HFFc6 (cell line): ENCODE measurements around the gene ICOS. TPM values are rescaled to one million over a fixed set of nuclear protein-coding genes. Genes with fewer than 3 reads are reported as not detected.
"Not testable (repeated sequence)": the region's sequence is repeated elsewhere in the genome, so short reads cannot be mapped to it uniquely, and the experiment has no call there.

Source experiments
- DNase-seq: peaks from one replicate; pipeline ENCODE4 v3.0.0-alpha.2; 2018
- H3K27ac Mint-ChIP-seq: 2 replicates; pipeline ENCODE4 v1.8.0; 2020; ENCODE audit warnings: mild to moderate bottlenecking, mixed read lengths
- H3K27me3 Mint-ChIP-seq: 2 replicates; pipeline ENCODE4 v1.8.0; 2021; ENCODE audit warnings: mild to moderate bottlenecking, moderate library complexity, mixed read lengths; ENCODE audit not compliant: insufficient read depth
- H3K36me3 Mint-ChIP-seq: 2 replicates; pipeline ENCODE4 v1.8.0; 2021; ENCODE audit warnings: low read depth, mixed read lengths
- H3K4me1 Mint-ChIP-seq: 2 replicates; pipeline ENCODE4 v1.8.0; 2020; ENCODE audit warnings: low read depth, mixed read lengths
- H3K4me3 Mint-ChIP-seq: 2 replicates; pipeline ENCODE4 v1.8.0; 2020; ENCODE audit warnings: mild to moderate bottlenecking, moderate library complexity, mixed read lengths
- H3K9me3 Mint-ChIP-seq: 2 replicates; pipeline ENCODE4 v1.8.0; 2020; ENCODE audit warnings: mild to moderate bottlenecking, mixed read lengths
- total RNA-seq, 6 experiments: library from RNA; stranded (reverse); fragmentation: NEBNext Ultra II Directional; extraction: Animal tissue kit (Norgen Biotek cat#: 25700); gene quantifications; 2 replicates in 1 of 6; 3 replicates in 5 of 6; pipeline ENCODE4 v1.2.3, GENCODE V29; 2021
- TF ChIP-seq, protein P1 (sequence below): fragments of 200-600 bp; sonication (generic); IDR thresholded peaks from 2 replicates; pipeline ENCODE4 v1.5.0; 2021; ENCODE audit warnings: antibody characterized with exemption, mild to moderate bottlenecking

Gene ICOS
- total RNA-seq, 6 experiments from 2014 or later, result not detected

GRCh38 chr2:203959265-203959664 is 22.7 kb downstream of the ICOS start:
- Mint-ChIP-seq H3K9me3 (no peaks in the 10 kb centered on the region), H3K4me1 (no peaks in the 10 kb centered on the region), H3K4me3 (no peak overlapping the region), H3K27ac (no peak overlapping the region), H3K36me3 (no peaks in the 10 kb centered on the region), H3K27me3 (peaks cover 23% of the 10 kb centered on the region)
- TF ChIP-seq, protein P1, sequence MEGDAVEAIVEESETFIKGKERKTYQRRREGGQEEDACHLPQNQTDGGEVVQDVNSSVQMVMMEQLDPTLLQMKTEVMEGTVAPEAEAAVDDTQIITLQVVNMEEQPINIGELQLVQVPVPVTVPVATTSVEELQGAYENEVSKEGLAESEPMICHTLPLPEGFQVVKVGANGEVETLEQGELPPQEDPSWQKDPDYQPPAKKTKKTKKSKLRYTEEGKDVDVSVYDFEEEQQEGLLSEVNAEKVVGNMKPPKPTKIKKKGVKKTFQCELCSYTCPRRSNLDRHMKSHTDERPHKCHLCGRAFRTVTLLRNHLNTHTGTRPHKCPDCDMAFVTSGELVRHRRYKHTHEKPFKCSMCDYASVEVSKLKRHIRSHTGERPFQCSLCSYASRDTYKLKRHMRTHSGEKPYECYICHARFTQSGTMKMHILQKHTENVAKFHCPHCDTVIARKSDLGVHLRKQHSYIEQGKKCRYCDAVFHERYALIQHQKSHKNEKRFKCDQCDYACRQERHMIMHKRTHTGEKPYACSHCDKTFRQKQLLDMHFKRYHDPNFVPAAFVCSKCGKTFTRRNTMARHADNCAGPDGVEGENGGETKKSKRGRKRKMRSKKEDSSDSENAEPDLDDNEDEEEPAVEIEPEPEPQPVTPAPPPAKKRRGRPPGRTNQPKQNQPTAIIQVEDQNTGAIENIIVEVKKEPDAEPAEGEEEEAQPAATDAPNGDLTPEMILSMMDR, result no peak
- DNase-seq, result no peak

GRCh38 chr2:203959672-203960071 is 23.1 kb downstream of the ICOS start:
- Mint-ChIP-seq H3K27ac (no peak overlapping the region), H3K4me3 (no peak overlapping the region), H3K27me3 (peaks cover 24% of the 10 kb centered on the region), H3K9me3 (no peaks in the 10 kb centered on the region), H3K36me3 (no peaks in the 10 kb centered on the region), H3K4me1 (no peaks in the 10 kb centered on the region)
- no peak for DNase-seq
- TF ChIP-seq, protein P1, result no peak

GRCh38 chr2:203960811-203961210 is 24.2 kb downstream of the ICOS start:
- Mint-ChIP-seq H3K27ac (no peak overlapping the region), H3K9me3 (no peaks in the 10 kb centered on the region)

GRCh38 chr2:203965190-203965589 is 28.6 kb downstream of the ICOS start:
- H3K9me3 Mint-ChIP-seq, H3K4me1 Mint-ChIP-seq, H3K4me3 Mint-ChIP-seq, H3K27me3 Mint-ChIP-seq, DNase-seq, H3K27ac Mint-ChIP-seq, H3K36me3 Mint-ChIP-seq: not testable (repeated sequence)

More at GRCh38 chr2:203960811-203961210, 24.2 kb downstream of the ICOS start:
- TF ChIP-seq, protein P1, result no peak
- peaks cover 23% of the 10 kb centered on the region for H3K27me3 Mint-ChIP-seq
- DNase-seq, result no peak
- H3K4me1 Mint-ChIP-seq, result no peaks in the 10 kb centered on the region
- no peaks in the 10 kb centered on the region for H3K36me3 Mint-ChIP-seq
- no peak overlapping the region for H3K4me3 Mint-ChIP-seq

DNA sequence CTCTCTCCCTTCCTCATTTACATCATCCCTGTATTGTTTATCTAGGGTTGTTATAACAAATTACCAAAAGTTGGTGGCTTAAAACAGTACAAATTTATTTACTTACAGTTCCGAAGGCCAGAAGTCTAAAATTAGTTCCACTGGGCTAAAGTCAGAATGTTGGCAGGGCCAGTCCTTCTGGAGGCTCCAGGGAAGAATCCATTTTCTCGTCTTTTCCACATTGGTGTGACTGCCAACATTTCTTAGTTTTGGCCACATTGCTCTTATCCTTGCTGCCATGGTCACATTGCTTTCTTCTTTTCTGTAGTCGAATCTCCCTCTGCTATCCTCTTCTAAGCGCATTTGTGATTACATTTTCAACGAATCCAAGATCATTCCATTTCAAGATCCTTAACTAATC is 34.7 kb downstream of the ICOS start:
- Mint-ChIP-seq H3K27me3 (peaks cover 14% of the 10 kb centered on the region), H3K27ac (no peak overlapping the region), H3K4me3 (no peak overlapping the region), H3K4me1 (no peaks in the 10 kb centered on the region), H3K9me3 (no peaks in the 10 kb centered on the region), H3K36me3 (no peaks in the 10 kb centered on the region)
- no peak for DNase-seq
- TF ChIP-seq, protein P1, result no peak

DNA sequence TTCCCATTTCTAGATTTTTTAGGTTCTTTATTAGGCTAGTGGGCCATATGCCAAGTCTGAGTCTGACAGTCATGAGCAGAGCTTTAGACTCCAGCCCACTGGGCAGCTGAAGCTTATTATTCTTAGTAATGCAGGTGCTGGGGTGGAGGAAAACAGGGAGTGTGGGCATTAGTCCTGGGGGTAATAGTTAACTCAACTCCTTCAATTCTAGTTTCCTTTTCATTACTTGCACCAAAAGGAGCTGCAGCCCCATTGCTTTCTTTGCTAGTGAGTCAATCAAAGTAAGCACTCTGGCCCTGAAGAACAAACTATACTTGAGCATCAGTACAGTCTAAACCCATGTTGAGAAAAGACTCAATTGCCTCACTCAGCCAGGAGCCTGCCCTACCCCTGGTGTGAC is 35.5 kb downstream of the ICOS start:
- H3K4me1 Mint-ChIP-seq, result no peaks in the 10 kb centered on the region
- no peak for DNase-seq
- peaks cover 14% of the 10 kb centered on the region for H3K27me3 Mint-ChIP-seq
- no peak overlapping the region for H3K4me3 Mint-ChIP-seq
- no peak overlapping the region for H3K27ac Mint-ChIP-seq
- TF ChIP-seq, protein P1, result no peak
- no peaks in the 10 kb centered on the region for H3K36me3 Mint-ChIP-seq
- H3K9me3 Mint-ChIP-seq, result no peaks in the 10 kb centered on the region
